HEK293 (cell line): Measurements from ENCODE around the gene RILPL1.

Experiments
- BCL11B ChIP-seq: fragments of 450-650 bp; formaldehyde crosslinking; IDR thresholded peaks from 2 replicates; pipeline ENCODE4 v1.5.1; 2016; ENCODE audit warnings: low read depth, missing biosample characterization, missing genetic modification characterization
- GLIS2 ChIP-seq: fragments of 450-650 bp; formaldehyde crosslinking; IDR thresholded peaks from 2 replicates; pipeline ENCODE4 v1.5.1; 2016; ENCODE audit warnings: missing biosample characterization, missing genetic modification characterization
- KLF16 ChIP-seq: fragments of 450-650 bp; formaldehyde crosslinking; IDR thresholded peaks from 2 replicates; pipeline ENCODE4 v1.5.1; 2017; ENCODE audit warnings: missing biosample characterization, missing genetic modification characterization
- MZF1 ChIP-seq: fragments of 450-650 bp; formaldehyde crosslinking; IDR thresholded peaks from 2 replicates; pipeline ENCODE4 v1.5.1; 2017; ENCODE audit warnings: missing biosample characterization, missing genetic modification characterization, borderline replicate concordance
- PRDM1 ChIP-seq: fragments of 450-650 bp; formaldehyde crosslinking; IDR thresholded peaks from 2 replicates; pipeline ENCODE4; 2016; ENCODE audit warnings: missing biosample characterization, missing genetic modification characterization
- RBAK ChIP-seq: fragments of 450-650 bp; formaldehyde crosslinking; IDR thresholded peaks from 2 replicates; pipeline ENCODE4 v1.5.1; 2016; ENCODE audit warnings: missing biosample characterization, missing genetic modification characterization
- REPIN1 ChIP-seq: fragments of 450-650 bp; formaldehyde crosslinking; IDR thresholded peaks from 2 replicates; pipeline ENCODE4 v1.5.1; 2017; ENCODE audit warnings: missing biosample characterization, missing genetic modification characterization, low read depth
- SCRT2 ChIP-seq: fragments of 450-650 bp; formaldehyde crosslinking; IDR thresholded peaks from 2 replicates; pipeline ENCODE4 v1.5.1; 2016; ENCODE audit warnings: missing biosample characterization, missing genetic modification characterization
- SP2 ChIP-seq: fragments of 450-650 bp; formaldehyde crosslinking; IDR thresholded peaks from 2 replicates; pipeline ENCODE4 v1.5.1; 2016; ENCODE audit warnings: missing biosample characterization, missing genetic modification characterization
- SP7 ChIP-seq: fragments of 450-650 bp; formaldehyde crosslinking; IDR thresholded peaks from 2 replicates; pipeline ENCODE4 v1.5.1; 2016; ENCODE audit warnings: missing biosample characterization, missing genetic modification characterization
- YY2 ChIP-seq: fragments of 450-650 bp; formaldehyde crosslinking; IDR thresholded peaks from 2 replicates; pipeline ENCODE4 v1.5.1; 2016; ENCODE audit warnings: missing biosample characterization, missing genetic modification characterization
- ZBTB11 ChIP-seq: fragments of 450-650 bp; formaldehyde crosslinking; conservative IDR thresholded peaks from 2 replicates; pipeline ENCODE4 v1.5.1; 2016; ENCODE audit warnings: low read depth, missing biosample characterization, missing genetic modification characterization
- ZBTB17 ChIP-seq: fragments of 450-650 bp; formaldehyde crosslinking; IDR thresholded peaks from 2 replicates; pipeline ENCODE4 v1.5.1; 2016; ENCODE audit warnings: missing biosample characterization, missing genetic modification characterization
- ZBTB20 ChIP-seq: fragments of 450-650 bp; formaldehyde crosslinking; IDR thresholded peaks from 2 replicates; pipeline ENCODE4 v1.5.1; 2016; ENCODE audit warnings: missing biosample characterization, missing genetic modification characterization
- ZBTB26 ChIP-seq: fragments of 450-650 bp; formaldehyde crosslinking; optimal IDR thresholded peaks from 2 replicates; pipeline ENCODE3; 2016; ENCODE audit warnings: missing biosample characterization, mild to moderate bottlenecking, missing genetic modification characterization
- ZBTB44 ChIP-seq: fragments of 450-650 bp; IDR thresholded peaks from 2 replicates; pipeline ENCODE4 v1.5.1; 2018; ENCODE audit warnings: missing biosample characterization, mild to moderate bottlenecking, missing genetic modification characterization
- ZBTB7A ChIP-seq: fragments of 450-650 bp; formaldehyde crosslinking; IDR thresholded peaks from 2 replicates; pipeline ENCODE4 v1.5.1; 2016; ENCODE audit warnings: low read depth, missing biosample characterization, missing genetic modification characterization
- ZEB2 ChIP-seq: fragments of 450-650 bp; formaldehyde crosslinking; IDR thresholded peaks from 2 replicates; pipeline ENCODE4 v1.5.1; 2016; ENCODE audit warnings: missing biosample characterization, missing genetic modification characterization
- ZNF140 ChIP-seq: fragments of 450-650 bp; formaldehyde crosslinking; IDR thresholded peaks from 2 replicates; pipeline ENCODE4 v1.5.1; 2016; ENCODE audit warnings: missing biosample characterization, missing genetic modification characterization
- ZNF214 ChIP-seq: fragments of 450-650 bp; formaldehyde crosslinking; IDR thresholded peaks from 2 replicates; pipeline ENCODE4 v1.5.1; 2017; ENCODE audit warnings: missing biosample characterization, mild to moderate bottlenecking, missing genetic modification characterization, borderline replicate concordance
- ZNF280D ChIP-seq: fragments of 450-650 bp; formaldehyde crosslinking; IDR thresholded peaks from 2 replicates; pipeline ENCODE4 v1.5.1; 2016; ENCODE audit warnings: missing biosample characterization, missing genetic modification characterization
- ZNF302 ChIP-seq: fragments of 450-650 bp; formaldehyde crosslinking; IDR thresholded peaks from 2 replicates; pipeline ENCODE4 v1.5.1; 2016; ENCODE audit warnings: missing biosample characterization, missing genetic modification characterization, low read depth
- ZNF335 ChIP-seq: fragments of 450-650 bp; formaldehyde crosslinking; conservative IDR thresholded peaks from 2 replicates; pipeline ENCODE4 v1.5.1; 2016; ENCODE audit warnings: missing biosample characterization, missing genetic modification characterization
- ZNF394 ChIP-seq: fragments of 450-650 bp; formaldehyde crosslinking; IDR thresholded peaks from 2 replicates; pipeline ENCODE4 v1.5.1; 2016; ENCODE audit warnings: missing biosample characterization, missing genetic modification characterization, mild to moderate bottlenecking, moderate library complexity, borderline replicate concordance
- ZNF501 ChIP-seq: fragments of 450-650 bp; formaldehyde crosslinking; IDR thresholded peaks from 2 replicates; pipeline ENCODE4 v1.5.1; 2016; ENCODE audit warnings: missing biosample characterization, missing genetic modification characterization
- ZNF529 ChIP-seq: fragments of 450-650 bp; formaldehyde crosslinking; IDR thresholded peaks from 2 replicates; pipeline ENCODE4 v1.5.1; 2017; ENCODE audit warnings: missing genetic modification characterization, missing biosample characterization; ENCODE audit not compliant: insufficient replicate concordance
- ZNF544 ChIP-seq: fragments of 450-650 bp; formaldehyde crosslinking; IDR thresholded peaks from 2 replicates; pipeline ENCODE4 v1.5.0; 2017; ENCODE audit warnings: missing biosample characterization, missing genetic modification characterization
- ZNF600 ChIP-seq: fragments of 450-650 bp; formaldehyde crosslinking; IDR thresholded peaks from 2 replicates; pipeline ENCODE4 v1.5.1; 2016; ENCODE audit warnings: missing biosample characterization, missing genetic modification characterization
- ZNF629 ChIP-seq: fragments of 450-650 bp; formaldehyde crosslinking; IDR thresholded peaks from 2 replicates; pipeline ENCODE4 v1.5.1; 2017; ENCODE audit warnings: missing biosample characterization, missing genetic modification characterization
- ZNF701 ChIP-seq: fragments of 450-650 bp; formaldehyde crosslinking; IDR thresholded peaks from 2 replicates; pipeline ENCODE4 v1.5.1; 2016; ENCODE audit warnings: missing biosample characterization, missing genetic modification characterization
- ZNF837 ChIP-seq: fragments of 450-650 bp; formaldehyde crosslinking; IDR thresholded peaks from 2 replicates; pipeline ENCODE4 v1.5.1; 2016; ENCODE audit warnings: missing biosample characterization, missing genetic modification characterization

RILPL1 gene

GRCh38 chr12:123436017-123436964 is 97.2 kb downstream of the RILPL1 start, which contains the start of gene RILPL2 (continued):
- TF ChIP-seq GLIS2 (tag by site-specific recombination) (peak; percentile 90), ZEB2 (tag by site-specific recombination) (peak; percentile 80), ZNF302 (tag by site-specific recombination) (no peak), SCRT2 (tag by site-specific recombination) (peak; percentile 98), ZNF501 (tag by site-specific recombination) (0 out of 2 replicates have a peak, but pooled peaks have one; percentile 51), ZNF529 (tag by site-specific recombination) (no peak), ZNF600 (tag by site-specific recombination) (peak; percentile 71), MZF1 (tag by site-specific recombination) (no peak), KLF16 (tag by site-specific recombination) (peak; percentile 78), ZBTB44 (tag by site-specific recombination) (0 out of 2 replicates have a peak, but pooled peaks have one; percentile 22), PRDM1 (tag by site-specific recombination) (peak; percentile 43), ZBTB17 (tag by site-specific recombination) (peak; percentile 92), ZNF394 (tag by site-specific recombination) (peak; percentile 29; the same call in 1 of the 2 replicates), ZNF335 (tag by site-specific recombination) (peak; percentile 61), ZNF280D (tag by site-specific recombination) (no peak), ZNF837 (tag by site-specific recombination) (0 out of 2 replicates have a peak, but pooled peaks have one; percentile 28), ZNF140 (tag by site-specific recombination) (no peak), ZNF701 (tag by site-specific recombination) (no peak), ZBTB26 (tag by site-specific recombination) (peak; percentile 90), ZBTB7A (tag by site-specific recombination) (0 out of 2 replicates have a peak, but pooled peaks have one; percentile 61), YY2 (no peak), ZNF629 (tag by site-specific recombination) (peak; percentile 43; the same call in 1 of the 2 replicates), ZNF544 (tag by site-specific recombination) (no peak), REPIN1 (tag by site-specific recombination) (0 out of 2 replicates have a peak, but pooled peaks have one; percentile 13), SP2 (tag by site-specific recombination) (peak; percentile 89), ZNF214 (tag by site-specific recombination) (no peak), BCL11B (tag by site-specific recombination) (no peak), RBAK (tag by site-specific recombination) (no peak), SP7 (tag by site-specific recombination) (0 out of 2 replicates have a peak, but pooled peaks have one; percentile 34), ZBTB11 (peak; percentile 71), ZBTB20 (tag by site-specific recombination) (peak; percentile 92)
- TF ChIP-seq, all 188 proteins: peak for 51
